ACHN (cell line): ENCODE data around the gene ZFAND4.
"Not testable (repeated sequence)": the region's sequence is repeated elsewhere in the genome, so short reads cannot be mapped to it uniquely, and the experiment has no call there.

ENCODE experiments used
- DNase-seq: peaks from one replicate; pipeline ENCODE4 v3.0.0-alpha.2; 2015
- in situ Hi-C: cut with HindIII; loops from 2 replicates; pipeline ENCODE4 v1.10.0; 2017; ENCODE audit warnings: low sequenced_read_pairs, low pct_ligation_motif_present, low pct_unique_long_range_greater_than_20kb

ZFAND4 gene

GRCh38 chr10:45596526-45596925, 76.0 kb downstream of the ZFAND4 start:
- in situ Hi-C loops = no loop called here

GRCh38 chr10:45594276-45595157, 78.1 kb downstream of the ZFAND4 start:
- peak; percentile 98 for DNase-seq
- in situ Hi-C loops = no loop called here

More at GRCh38 chr10:45596526-45596925, 76.0 kb downstream of the ZFAND4 start:
- no peak for DNase-seq

DNA sequence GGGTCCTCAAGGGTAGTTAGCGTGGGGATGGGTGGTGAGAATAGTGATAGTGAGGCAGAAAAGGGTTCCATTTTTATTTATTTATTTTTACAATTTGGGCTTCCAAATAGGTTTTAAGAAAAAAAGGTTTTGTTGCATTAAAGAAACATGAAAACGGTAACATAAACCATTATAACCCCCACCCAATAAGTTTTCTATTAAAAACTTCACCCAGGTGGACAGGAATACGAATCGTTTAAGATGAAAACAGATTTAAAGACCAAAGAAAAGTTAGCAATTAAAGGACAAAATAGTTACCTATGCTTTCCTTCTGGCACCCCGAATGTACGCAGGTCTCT, 78.7 kb downstream of the ZFAND4 start:
- no peak for DNase-seq
- in situ Hi-C loops = no loop called here

DNA sequence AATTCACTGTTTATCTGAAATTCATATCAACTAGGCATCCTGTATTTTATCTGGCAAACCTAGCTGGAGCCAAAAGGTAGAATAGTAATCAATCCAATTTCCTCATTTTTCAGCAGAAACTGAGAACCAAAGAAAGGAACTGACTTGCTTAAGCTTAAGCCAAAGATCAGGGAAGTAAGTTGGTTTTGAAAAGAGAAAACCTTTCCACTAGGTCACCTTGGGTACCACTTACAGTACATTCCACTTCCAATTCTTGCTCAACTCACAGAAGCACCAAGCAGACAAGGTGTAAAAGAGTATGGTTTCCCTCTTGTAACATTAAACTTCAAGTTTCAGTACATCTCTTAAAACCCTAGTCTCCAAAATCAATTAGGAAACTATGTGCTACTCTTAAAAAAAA, 79.6 kb downstream of the ZFAND4 start:
- DNase-seq = no peak
- in situ Hi-C loops = no loop called here

DNA sequence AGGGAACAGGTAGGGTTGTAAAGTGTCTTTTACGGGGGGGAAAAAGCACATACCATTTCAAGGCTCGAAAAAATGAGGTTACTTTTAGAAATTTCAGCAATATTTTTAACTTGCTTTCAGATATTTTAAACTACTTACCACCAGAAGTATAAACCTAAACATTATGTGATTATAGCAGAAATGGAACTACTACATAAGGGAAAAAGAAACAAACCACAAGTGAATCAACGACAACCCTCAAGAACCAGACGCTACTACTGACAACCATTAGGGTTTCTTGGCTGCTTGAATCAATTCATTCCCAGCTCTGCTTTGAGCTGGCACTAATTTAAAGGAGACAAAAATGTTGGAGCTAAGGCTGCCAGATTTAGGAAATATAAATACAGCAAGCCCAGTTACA, 80.1 kb downstream of the ZFAND4 start:
- in situ Hi-C loops = no loop called here
- DNase-seq = no peak

DNA sequence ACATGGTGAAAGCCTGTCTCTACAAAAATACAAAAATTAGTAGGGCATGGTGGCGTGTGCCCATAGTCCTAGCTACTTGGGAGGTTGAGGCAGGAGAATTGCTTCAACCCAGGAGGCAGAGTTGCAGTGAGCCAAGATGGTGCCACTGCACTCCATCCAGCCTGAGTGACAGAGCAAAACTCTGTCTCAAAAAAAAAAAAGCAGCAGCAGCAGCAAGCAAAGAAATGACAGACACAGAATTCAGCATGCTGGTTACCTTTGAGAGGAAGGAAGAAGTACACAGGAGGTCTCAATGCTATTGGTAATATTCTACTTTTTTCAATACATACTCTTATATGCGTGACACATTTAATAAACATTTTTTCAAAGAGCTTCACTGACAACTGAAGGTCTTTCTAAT, 81.3 kb downstream of the ZFAND4 start:
- in situ Hi-C loops = no loop called here

GRCh38 chr10:45589868-45590267, 82.7 kb downstream of the ZFAND4 start:
- no peak for DNase-seq
- in situ Hi-C loops = no loop called here

More for the DNA sequence above, 81.3 kb downstream of the ZFAND4 start:
- no peak for DNase-seq

DNA sequence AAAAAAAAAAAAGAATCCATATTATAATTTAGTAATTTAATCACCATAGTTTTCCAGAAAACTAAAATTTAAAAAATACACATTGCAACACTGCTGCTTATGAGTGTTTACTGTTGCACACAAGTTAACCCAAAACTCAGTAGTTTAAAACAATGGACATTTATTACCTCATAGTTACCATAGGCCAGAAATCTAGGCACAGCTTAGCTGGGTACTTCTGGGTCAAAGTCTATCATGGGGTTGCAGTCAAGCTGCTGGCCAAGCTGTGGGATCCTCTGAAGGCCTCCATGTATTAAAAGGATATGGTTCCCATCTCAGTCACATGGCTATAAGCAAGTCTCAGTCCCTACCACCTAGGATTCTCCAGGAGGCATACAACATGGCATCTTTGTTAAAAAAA, 83.6 kb downstream of the ZFAND4 start:
- no peak for DNase-seq
- in situ Hi-C loops = no loop called here

DNA sequence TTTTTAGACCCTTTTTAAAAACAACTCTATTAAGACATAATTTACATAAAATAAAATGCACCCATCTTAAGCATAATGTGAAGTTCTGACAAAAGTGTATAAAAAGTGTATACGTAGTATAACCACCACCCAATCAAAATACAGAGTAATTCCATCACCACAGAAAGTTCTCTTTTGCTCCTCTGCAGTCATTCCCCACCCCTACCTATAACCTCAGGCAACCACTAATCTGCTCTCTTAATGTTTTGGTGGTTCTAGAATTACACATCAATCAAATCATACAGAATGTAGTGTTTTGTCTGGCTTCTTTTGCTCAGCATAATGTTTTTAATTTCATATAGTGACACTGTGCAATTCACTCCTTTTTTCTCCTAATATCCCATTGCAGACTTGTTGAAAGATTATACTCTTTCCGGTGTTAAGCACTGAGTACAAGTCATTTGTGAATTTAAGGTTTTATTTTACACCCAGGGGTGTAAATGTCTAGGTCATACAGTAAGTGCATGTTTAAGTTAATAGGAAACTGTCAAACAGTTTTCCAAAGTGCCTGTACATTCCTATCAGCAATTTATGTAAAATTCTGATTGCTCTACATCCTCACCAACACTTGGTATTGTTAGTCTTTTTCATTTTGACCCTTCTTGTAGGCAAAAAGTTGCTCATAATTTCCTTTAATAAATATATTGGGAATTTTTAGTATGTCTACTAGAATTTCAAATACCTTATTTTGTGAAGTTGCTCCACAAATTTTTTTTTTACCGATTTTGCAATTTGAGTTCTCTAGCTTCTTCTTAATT, 86.3 kb downstream of the ZFAND4 start:
- no peak for DNase-seq
- in situ Hi-C loops = no loop called here

- DNase-seq = no peak
- in situ Hi-C loops = no loop called here
Measured at GRCh38 chr10:45585131-45585530, 87.4 kb downstream of the ZFAND4 start.

- no peak for DNase-seq
- in situ Hi-C loops = no loop called here
Measured at GRCh38 chr10:45582386-45582781, 90.2 kb downstream of the ZFAND4 start.

DNA sequence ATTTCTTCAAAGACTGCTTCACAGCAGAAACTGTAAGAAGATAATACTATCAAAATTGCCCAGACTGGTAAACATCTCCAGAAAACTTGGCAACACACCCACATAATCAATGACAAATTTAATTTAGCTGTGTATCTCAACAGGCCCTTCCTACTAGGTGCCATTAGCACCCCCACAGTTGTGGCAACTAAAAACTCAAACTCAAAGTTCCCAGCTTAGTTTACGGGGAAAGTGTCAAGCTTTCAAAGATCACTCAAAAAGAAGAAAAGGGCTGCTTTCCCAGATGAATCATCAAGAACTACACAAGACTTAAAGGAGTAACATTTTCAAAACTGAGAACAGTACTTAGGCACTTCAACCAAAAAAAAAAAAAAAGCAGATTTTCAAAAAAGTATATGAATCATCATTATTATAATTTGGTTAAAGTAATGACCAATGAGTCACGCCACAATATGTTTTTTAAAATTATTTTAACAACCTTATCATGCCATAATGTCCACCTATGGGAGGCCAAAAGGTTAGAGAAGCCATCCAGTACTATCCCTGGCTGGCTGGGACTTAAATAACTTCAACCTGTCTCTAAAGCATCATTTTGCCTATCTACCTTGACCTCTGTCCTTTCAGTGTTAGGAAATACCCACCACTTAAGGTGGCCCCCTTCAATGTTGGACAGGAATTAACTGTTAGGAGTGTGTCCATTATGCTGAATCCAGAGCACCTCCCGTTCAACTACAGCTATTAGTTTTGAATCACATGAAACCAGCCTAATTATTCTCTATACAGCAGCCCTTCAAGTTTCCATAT, 90.8 kb downstream of the ZFAND4 start:
- in situ Hi-C loops = no loop called here
- DNase-seq = no peak

GRCh38 chr10:45581216-45581549, 91.4 kb downstream of the ZFAND4 start:
- DNase-seq = peak; percentile 22
- in situ Hi-C loops = no loop called here

DNA sequence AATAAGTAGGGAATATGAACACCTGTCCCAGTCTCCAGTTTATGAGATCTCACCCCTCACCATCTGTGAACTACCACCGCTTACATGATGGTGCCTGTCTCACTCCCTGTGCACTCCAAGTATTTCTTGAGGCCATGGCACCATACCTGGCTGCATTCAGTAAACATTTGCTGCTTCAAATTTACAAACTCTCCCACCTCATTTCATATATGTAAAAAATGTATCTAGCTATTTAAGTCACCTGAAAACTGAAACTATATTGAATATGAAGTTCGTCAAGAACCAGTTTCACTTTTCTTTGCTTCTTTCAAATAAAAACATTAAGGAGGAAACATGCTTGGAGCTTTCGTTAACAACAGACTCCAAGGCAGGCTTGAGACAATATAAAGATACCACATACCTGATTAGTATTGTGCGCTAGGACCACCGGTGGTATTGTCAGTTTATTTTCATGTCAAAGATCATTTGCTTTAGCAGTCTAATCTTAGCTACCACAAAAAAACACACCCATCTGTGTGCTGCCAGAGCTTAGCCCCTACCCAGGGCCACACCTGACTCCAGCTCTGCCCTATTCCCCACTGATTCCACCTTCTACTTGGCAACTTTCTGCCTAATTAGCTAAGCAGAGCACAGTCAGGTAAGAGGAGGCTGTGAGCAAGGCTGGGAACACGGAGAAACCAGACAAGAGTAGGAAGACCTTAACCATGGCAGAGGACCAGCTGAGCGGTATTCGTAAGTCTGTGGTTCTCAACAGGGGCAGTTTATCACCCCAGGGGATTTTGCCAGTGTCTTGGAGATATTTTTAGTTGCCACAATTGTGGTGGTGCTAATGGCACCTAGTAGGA, 92.0 kb downstream of the ZFAND4 start:
- in situ Hi-C loops = no loop called here

DNA sequence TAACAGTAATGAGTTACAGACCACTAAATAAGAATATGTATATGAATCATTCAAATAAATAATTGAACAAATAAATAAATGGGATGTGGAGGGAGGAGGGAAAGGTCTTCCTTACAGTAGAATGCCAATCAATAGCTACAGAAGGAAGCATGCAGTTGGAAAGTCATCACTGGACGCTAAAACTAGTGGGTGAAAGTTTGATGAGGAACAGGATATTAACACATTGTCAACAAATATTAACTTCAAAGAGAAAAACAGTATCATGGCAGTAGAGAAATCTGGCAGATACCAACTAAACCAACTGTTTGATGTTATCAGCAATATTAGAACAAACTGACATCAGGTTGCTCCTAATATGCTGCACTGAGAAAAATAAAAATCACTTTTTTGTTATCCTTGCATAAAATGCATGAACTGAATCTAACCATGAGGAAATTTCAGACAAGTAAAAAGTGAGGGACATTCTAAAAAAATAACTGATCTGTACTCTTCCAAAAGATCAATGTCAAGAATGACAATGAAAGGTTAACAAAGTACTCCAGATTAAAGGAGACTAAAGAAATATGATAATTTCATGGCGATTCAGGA, 94.1 kb downstream of the ZFAND4 start:
- DNase-seq = no peak
- in situ Hi-C loops = no loop called here

More for the DNA sequence above, 92.0 kb downstream of the ZFAND4 start:
- peak; percentile 25 for DNase-seq

- in situ Hi-C loops = no loop called here
- DNase-seq = no peak
Measured at GRCh38 chr10:45575966-45576597, 96.5 kb downstream of the ZFAND4 start.

DNA sequence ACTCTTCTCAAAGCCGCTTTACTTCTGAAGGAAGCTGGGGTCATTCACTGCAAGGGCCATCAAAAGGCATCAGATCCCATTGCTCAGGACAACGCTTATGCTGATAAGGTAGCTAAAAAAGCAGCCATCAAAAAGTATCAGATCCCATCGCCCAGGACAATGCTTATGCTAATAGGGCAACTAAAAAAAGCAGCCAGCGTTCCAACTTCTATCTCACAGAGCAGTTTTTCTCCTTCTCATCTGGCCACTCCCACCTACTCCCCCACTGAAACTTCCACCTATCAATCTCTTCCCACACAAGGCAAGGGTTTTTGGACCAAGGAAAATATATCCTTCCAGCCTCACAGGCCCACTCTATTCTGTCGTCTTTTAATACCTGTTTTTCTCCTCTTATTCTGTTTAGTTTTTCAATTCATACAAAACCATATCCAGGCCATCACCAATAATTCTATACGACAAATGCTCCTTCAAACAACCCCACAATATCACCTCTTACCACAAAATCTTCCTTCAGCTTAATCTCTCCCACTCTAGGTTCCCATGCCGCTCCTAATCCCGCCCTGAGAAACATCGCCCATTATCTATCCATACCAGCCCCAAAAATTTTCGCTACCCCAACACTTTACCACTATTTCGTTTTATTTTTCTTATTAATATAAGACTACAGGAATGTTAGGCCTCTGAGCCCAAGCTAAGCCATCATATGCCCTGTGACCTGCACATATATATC, 97.4 kb downstream of the ZFAND4 start:
- in situ Hi-C loops, DNase-seq: not testable (repeated sequence)
